HCT116 (cell line): ENCODE results near the gene MT1G.

Experiments used
- CEBPB ChIP-seq: IDR thresholded peaks from 2 replicates; pipeline ENCODE4 v1.6.1; 2012; ENCODE audit warnings: low read depth
- CTCF ChIP-seq, 3 experiments: fragments of 200-600 bp in 1 of 3; sonication (generic) in 1 of 3; IDR thresholded peaks in 2 of 3; conservative IDR thresholded peaks in 1 of 3; 2 replicates each; pipeline ENCODE4 v1.5.1; 2012 to 2017; ENCODE audit warnings: low read depth in 2 of 3, low read length in 2 of 3, antibody characterized with exemption in 1 of 3, borderline replicate concordance in 1 of 3, control low read depth in 1 of 3, mild to moderate bottlenecking in 1 of 3, mixed read lengths in 1 of 3, mixed run types in 1 of 3, moderate library complexity in 1 of 3; ENCODE audit not compliant: insufficient read depth in 1 of 3
- ELF1 ChIP-seq: IDR thresholded peaks from 2 replicates; pipeline ENCODE4 v1.6.1; 2012; ENCODE audit warnings: low read depth, borderline replicate concordance
- EZH2 ChIP-seq: fragments of 200-600 bp; sonication (generic); IDR thresholded peaks from 2 replicates; pipeline ENCODE4 v1.6.1; 2017; ENCODE audit warnings: antibody characterized with exemption, mixed run types
- EZH2phosphoT487 ChIP-seq: fragments of 200-600 bp; IDR thresholded peaks from 2 replicates; pipeline ENCODE4 v1.6.1; 2018; ENCODE audit warnings: antibody characterized with exemption, borderline replicate concordance
- JUND ChIP-seq: IDR thresholded peaks from 2 replicates; pipeline ENCODE4 v1.6.1; 2012
- MAX ChIP-seq: IDR thresholded peaks from 2 replicates; pipeline ENCODE4 v1.6.1; 2012
- POLR2A ChIP-seq: IDR thresholded peaks from 2 replicates; pipeline ENCODE4 v1.7.0; 2011; ENCODE audit warnings: borderline replicate concordance; ENCODE audit not compliant: insufficient read depth, insufficient read length; ENCODE audit errors: extremely low read depth
- POLR2AphosphoS5 ChIP-seq: IDR thresholded peaks from 2 replicates; pipeline ENCODE4 v1.6.1; 2011; ENCODE audit warnings: mild to moderate bottlenecking, low read depth, low read length, moderate library complexity
- RAD21 ChIP-seq: IDR thresholded peaks from 2 replicates; pipeline ENCODE4 v1.6.1; 2012; ENCODE audit warnings: low read depth, mild to moderate bottlenecking
- SIN3A ChIP-seq: IDR thresholded peaks from 2 replicates; pipeline ENCODE4 v1.6.1; 2012; ENCODE audit warnings: low read depth
- SP1 ChIP-seq: IDR thresholded peaks from 2 replicates; pipeline ENCODE4 v1.6.1; 2012; ENCODE audit warnings: low read depth

DNA sequence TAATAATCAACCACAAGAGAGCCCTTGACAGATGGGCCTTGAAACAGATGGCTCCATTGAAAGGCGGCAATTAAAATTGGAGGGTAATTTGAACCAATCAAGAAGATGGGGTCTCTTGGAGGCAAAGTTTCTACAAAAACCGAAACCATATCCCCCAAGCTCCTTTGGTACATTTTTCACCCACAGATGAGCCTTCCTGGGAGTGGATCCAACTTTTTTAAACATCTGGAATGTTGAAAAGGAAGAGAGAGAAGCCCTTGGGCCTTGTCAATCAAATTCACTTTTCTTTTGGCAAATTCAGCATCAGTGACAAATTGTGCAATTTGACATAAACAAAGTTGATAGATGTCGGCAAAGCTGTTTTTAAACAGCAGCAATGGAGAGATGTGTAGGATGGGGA is 48.9 kb upstream of the MT1G start:
- TF ChIP-seq CTCF (IDR thresholded peaks at IDR 0.05 in 2 of 3, conservative IDR thresholded peaks at IDR 0.05 in 1 of 3; ENCODE audit: borderline replicate concordance in 1 of 3, insufficient read depth in 1 of 3, low read depth in 2 of 3, low read length in 2 of 3) (no peak), POLR2AphosphoS5 (no peak), CEBPB (no peak), EZH2 (no peak), POLR2A (no peak), MAX (no peak), RAD21 (no peak), EZH2phosphoT487 (no peak), SIN3A (no peak), ELF1 (no peak), SP1 (no peak), JUND (no peak)
